NCI-H446 (cell line): ENCODE data around the gene TPCN2.
A peak's percentile ranks its signal among the peaks of the same experiment; 100 is the strongest.

Source experiments
- DNase-seq, 2 experiments: peaks; one replicate each; lab custom pipeline; 2025; lab: John Stamatoyannopoulos, UW

Gene TPCN2

GRCh38 chr11:69094915-69095290 is 46.2 kb downstream of the TPCN2 start:
- no peak for DNase-seq

GRCh38 chr11:69095300-69095699 is 46.6 kb downstream of the TPCN2 start:
- no peak for DNase-seq

- no peak for DNase-seq
Observed at GRCh38 chr11:69096473-69096872, 47.7 kb downstream of the TPCN2 start.

GRCh38 chr11:69097263-69097662 is 48.5 kb downstream of the TPCN2 start:
- no peak for DNase-seq

- no peak for DNase-seq
Observed at GRCh38 chr11:69099180-69099579, 50.4 kb downstream of the TPCN2 start.

GRCh38 chr11:69100454-69101114 is 51.9 kb downstream of the TPCN2 start:
- DNase-seq = no peak

- DNase-seq = peak; percentile 19 to 61
Observed at GRCh38 chr11:69101115-69101791, 52.5 kb downstream of the TPCN2 start.

GRCh38 chr11:69101792-69102695 is 53.3 kb downstream of the TPCN2 start:
- DNase-seq = no peak

GRCh38 chr11:69102732-69103615 is 54.2 kb downstream of the TPCN2 start:
- no peak for DNase-seq

GRCh38 chr11:69104212-69104855 is 55.6 kb downstream of the TPCN2 start:
- DNase-seq = no peak

GRCh38 chr11:69104856-69105395 is 56.2 kb downstream of the TPCN2 start:
- no peak for DNase-seq

- DNase-seq = no peak
Observed at GRCh38 chr11:69105461-69106030, 56.8 kb downstream of the TPCN2 start.

GRCh38 chr11:69106031-69106811 is 57.5 kb downstream of the TPCN2 start:
- no peak for DNase-seq

- no peak for DNase-seq
Observed at GRCh38 chr11:69107413-69107812, 58.7 kb downstream of the TPCN2 start.

GRCh38 chr11:69108030-69108429 is 59.3 kb downstream of the TPCN2 start:
- DNase-seq = no peak

GRCh38 chr11:69108559-69108958 is 59.8 kb downstream of the TPCN2 start:
- DNase-seq = no peak

- DNase-seq = no peak
Observed at GRCh38 chr11:69109101-69109500, 60.4 kb downstream of the TPCN2 start.

GRCh38 chr11:69110451-69110850 is 61.7 kb downstream of the TPCN2 start:
- no peak for DNase-seq

GRCh38 chr11:69111624-69112542 is 63.2 kb downstream of the TPCN2 start:
- DNase-seq = no peak
